ENCODE data around the gene KPNA2. TPM values are rescaled to one million over a fixed set of nuclear protein-coding genes. Genes with fewer than 3 reads are reported as not detected.

KPNA2 gene
- 10 to 100 TPM; 10.1 to 58.1 (median 13.9) TPM for total RNA-seq
- total RNA-seq (2013) = 21.6 TPM
- total RNA-seq = 10.2 to 201 (median 103) reads per million in 29 experiments

GRCh38 chr17:68035523-68036303 lies at the start of gene KPNA2:
KPNA2 (plus strand) TSS chr17:68035735; CDS start chr17:68037133, 1,398 bp downstream.
- H3K27ac Mint-ChIP-seq = peak within 1 kb of the TSS; percentile 82 to 84
- peak within 1 kb of the TSS; percentile 88 for H3K27ac ChIP-seq (ENCODE audit: low read length)
- H3K9me3 ChIP-seq = no peaks in the 10 kb centered on the region
- peak within 1 kb of the TSS; percentile 78 to 95 (median 91) for H3K4me3 Mint-ChIP-seq
- ChIA-PET POLR2A (interaction anchor here in 1 of 2 donors (0.6 to 0.8 kb wide), 4 partner anchors 16 to 693 kb away, joined by 4 to 7 read pairs (median 4); no protein-coding TSS in a partner anchor), CTCF (interaction anchor here (0.6 to 1.0 kb wide), 7 partner anchors 11 to 814 kb away, joined by 3 to 11 read pairs (median 4); partner anchors contain the start of gene NOL11 (in 1 of the 2))
- H3K4me1 ChIP-seq (ENCODE audit: control insufficient read depth in 1 of 2, extremely low read depth in 1 of 2, insufficient read depth in 2 of 2, low read length in 2 of 2) = peaks cover 7 to 12% of the 10 kb centered on the region in 2 experiments
- H3K36me3 ChIP-seq (ENCODE audit: control insufficient read depth in 2 of 2, extremely low read depth in 1 of 2, insufficient read depth in 1 of 2, low read length in 1 of 2) = peaks cover 0 to 14% of the 10 kb centered on the region in 2 donors
- DNase-seq (peak; percentile 70 to 96 (median 87)), ATAC-seq (replicated peaks in 1 of 4) (peak; percentile 87 to 91 (median 90))
- H3K27me3 ChIP-seq (replicated peaks in 1 of 2; ENCODE audit: control insufficient read depth in 2 of 2, extremely low read depth in 1 of 2, insufficient read depth in 2 of 2, low read length in 1 of 2) = no peaks in the 10 kb centered on the region
- H3K4me1 Mint-ChIP-seq = peaks cover 8 to 21% (median 14%) of the 10 kb centered on the region in 3 donors
- peaks cover 8% of the 10 kb centered on the region for H3K36me3 Mint-ChIP-seq
- no peaks in the 10 kb centered on the region for H3K27me3 Mint-ChIP-seq
- no peaks in the 10 kb centered on the region for H3K9me3 Mint-ChIP-seq
- WGBS (ENCODE audit: insufficient coverage) = under 1% methylated on average over 64 of the region's 72 CpGs
- peak within 1 kb of the TSS; percentile 83 to 93 for H3K4me3 ChIP-seq (ENCODE audit: control insufficient read depth in 1 of 2, extremely low read depth in 1 of 2, low read length in 1 of 2)

- CTCF ChIA-PET = no interaction called here
- no CpG with 5 or more reads among the region's 4 CpGs for WGBS (ENCODE audit: insufficient coverage)
- Histone ChIP-seq H3K36me3 (ENCODE audit: control insufficient read depth in 2 of 2, extremely low read depth in 1 of 2, insufficient read depth in 1 of 2, low read length in 1 of 2) (no peaks in the 10 kb centered on the region), H3K4me1 (ENCODE audit: control insufficient read depth in 1 of 2, extremely low read depth in 1 of 2, insufficient read depth in 2 of 2, low read length in 2 of 2) (peaks cover 7 to 26% of the 10 kb centered on the region in 2 experiments), H3K27me3 (replicated peaks in 1 of 2; ENCODE audit: control insufficient read depth in 2 of 2, extremely low read depth in 1 of 2, insufficient read depth in 2 of 2, low read length in 1 of 2) (peaks cover 2 to 11% of the 10 kb centered on the region in 2 experiments), H3K9me3 (no peaks in the 10 kb centered on the region), H3K4me3 (ENCODE audit: control insufficient read depth in 1 of 2, extremely low read depth in 1 of 2, low read length in 1 of 2) (no peak overlapping the region), H3K27ac (ENCODE audit: low read length) (no peak overlapping the region)
- Mint-ChIP-seq H3K9me3 (no peaks in the 10 kb centered on the region), H3K27ac (no peak overlapping the region), H3K4me1 (peaks cover 18 to 27% (median 26%) of the 10 kb centered on the region in 3 donors), H3K27me3 (peaks cover 7% of the 10 kb centered on the region in 2 donors), H3K4me3 (peak overlapping the region in 1 of 3 donors; percentile 14), H3K36me3 (no peaks in the 10 kb centered on the region)
- ATAC-seq (replicated peaks in 1 of 4) (no peak), DNase-seq (no peak)
- POLR2A ChIA-PET = no interaction called here
Observed at GRCh38 chr17:67990909-67991308, 44.6 kb upstream of the KPNA2 start.

GRCh38 chr17:67992548-67993152 lies 42.9 kb upstream of the KPNA2 start:
- Histone ChIP-seq H3K36me3 (ENCODE audit: control insufficient read depth in 2 of 2, extremely low read depth in 1 of 2, insufficient read depth in 1 of 2, low read length in 1 of 2) (no peaks in the 10 kb centered on the region), H3K9me3 (no peaks in the 10 kb centered on the region), H3K4me3 (ENCODE audit: control insufficient read depth in 1 of 2, extremely low read depth in 1 of 2, low read length in 1 of 2) (peak overlapping the region; percentile 8 to 61), H3K4me1 (ENCODE audit: control insufficient read depth in 1 of 2, extremely low read depth in 1 of 2, insufficient read depth in 2 of 2, low read length in 2 of 2) (peaks cover 11 to 34% of the 10 kb centered on the region in 2 experiments), H3K27ac (ENCODE audit: low read length) (no peak overlapping the region), H3K27me3 (replicated peaks in 1 of 2; ENCODE audit: control insufficient read depth in 2 of 2, extremely low read depth in 1 of 2, insufficient read depth in 2 of 2, low read length in 1 of 2) (peaks cover 5 to 23% of the 10 kb centered on the region in 2 experiments)
- DNase-seq (peak in 1 of 35 experiments; percentile 40), ATAC-seq (replicated peaks in 1 of 4) (peak in 1 of 4 experiments; percentile 8)
- Mint-ChIP-seq H3K4me1 (peaks cover 25 to 35% (median 33%) of the 10 kb centered on the region in 3 donors), H3K36me3 (no peaks in the 10 kb centered on the region), H3K9me3 (no peaks in the 10 kb centered on the region), H3K4me3 (peak overlapping the region; percentile 91 to 94 (median 94)), H3K27ac (peak overlapping the region; percentile 72 to 84), H3K27me3 (peaks cover 15 to 17% of the 10 kb centered on the region in 2 donors)
- CTCF ChIA-PET = interaction anchor here in 1 of 2 donors (0.7 kb wide), 1 partner anchor 63 kb away, joined by 4 read pairs; no protein-coding TSS in a partner anchor
- 13% methylated on average over 16 of the region's 18 CpGs for WGBS (ENCODE audit: insufficient coverage)
- POLR2A ChIA-PET = no interaction called here

- ChIA-PET POLR2A (no interaction called here), CTCF (no interaction called here)
- H3K9me3 Mint-ChIP-seq = no peaks in the 10 kb centered on the region
- DNase-seq = peak; percentile 20 to 84 (median 56)
- Histone ChIP-seq H3K27ac (ENCODE audit: low read length) (peak overlapping the region; percentile 29), H3K9me3 (no peaks in the 10 kb centered on the region), H3K36me3 (ENCODE audit: control insufficient read depth in 2 of 2, extremely low read depth in 1 of 2, insufficient read depth in 1 of 2, low read length in 1 of 2) (no peaks in the 10 kb centered on the region), H3K4me1 (ENCODE audit: control insufficient read depth in 1 of 2, extremely low read depth in 1 of 2, insufficient read depth in 2 of 2, low read length in 2 of 2) (peaks cover 11 to 34% of the 10 kb centered on the region in 2 experiments), H3K27me3 (replicated peaks in 1 of 2; ENCODE audit: control insufficient read depth in 2 of 2, extremely low read depth in 1 of 2, insufficient read depth in 2 of 2, low read length in 1 of 2) (peaks cover 5 to 23% of the 10 kb centered on the region in 2 experiments), H3K4me3 (ENCODE audit: control insufficient read depth in 1 of 2, extremely low read depth in 1 of 2, low read length in 1 of 2) (peak overlapping the region; percentile 38 to 61)
- peak; percentile 70 to 81 (median 79) for ATAC-seq (replicated peaks in 1 of 4)
- H3K36me3 Mint-ChIP-seq = no peaks in the 10 kb centered on the region
- peaks cover 25 to 35% (median 33%) of the 10 kb centered on the region in 3 donors for H3K4me1 Mint-ChIP-seq
- under 1% methylated on average over 144 of the region's 144 CpGs for WGBS (ENCODE audit: insufficient coverage)
- H3K27ac Mint-ChIP-seq = peak overlapping the region; percentile 72 to 84
- H3K4me3 Mint-ChIP-seq = peak overlapping the region; percentile 91 to 95 (median 94)
- H3K27me3 Mint-ChIP-seq = peaks cover 16 to 17% of the 10 kb centered on the region in 2 donors
Observed at GRCh38 chr17:67993153-67993997, 42.2 kb upstream of the KPNA2 start.

GRCh38 chr17:67993998-67994361 lies 41.6 kb upstream of the KPNA2 start:
- no peaks in the 10 kb centered on the region for H3K36me3 ChIP-seq (ENCODE audit: control insufficient read depth in 2 of 2, extremely low read depth in 1 of 2, insufficient read depth in 1 of 2, low read length in 1 of 2)
- peaks cover 5 to 23% of the 10 kb centered on the region in 2 experiments for H3K27me3 ChIP-seq (replicated peaks in 1 of 2; ENCODE audit: control insufficient read depth in 2 of 2, extremely low read depth in 1 of 2, insufficient read depth in 2 of 2, low read length in 1 of 2)
- peak overlapping the region; percentile 29 for H3K27ac ChIP-seq (ENCODE audit: low read length)
- Mint-ChIP-seq H3K4me1 (peaks cover 25 to 35% (median 33%) of the 10 kb centered on the region in 3 donors), H3K4me3 (peak overlapping the region; percentile 78 to 95 (median 80)), H3K36me3 (no peaks in the 10 kb centered on the region), H3K9me3 (no peaks in the 10 kb centered on the region), H3K27me3 (peaks cover 17 to 19% of the 10 kb centered on the region in 2 donors), H3K27ac (peak overlapping the region; percentile 55 to 76)
- ChIA-PET CTCF (no interaction called here), POLR2A (no interaction called here)
- H3K9me3 ChIP-seq = no peaks in the 10 kb centered on the region
- WGBS (ENCODE audit: insufficient coverage) = 6% methylated on average over 9 of the region's 21 CpGs
- DNase-seq (peak in 3 of 35 experiments; percentile 5 to 12 (median 8)), ATAC-seq (replicated peaks in 1 of 4) (no peak)
- H3K4me1 ChIP-seq (ENCODE audit: control insufficient read depth in 1 of 2, extremely low read depth in 1 of 2, insufficient read depth in 2 of 2, low read length in 2 of 2) = peaks cover 11 to 34% of the 10 kb centered on the region in 2 experiments
- H3K4me3 ChIP-seq (ENCODE audit: control insufficient read depth in 1 of 2, extremely low read depth in 1 of 2, low read length in 1 of 2) = peak overlapping the region; percentile 38 to 60
